SK-N-SH (cell line): Measurements from ENCODE around the gene RHBDF2.

Experiments used
- CTCF ChIP-seq: fragments of 200-600 bp; sonication (generic); IDR thresholded peaks from 2 replicates; pipeline ENCODE4 v1.6.1; 2017; ENCODE audit warnings: antibody characterized with exemption, mild to moderate bottlenecking, moderate library complexity
- EZH2phosphoT487 ChIP-seq: fragments of 200-600 bp; sonication (generic); IDR thresholded peaks from 2 replicates; pipeline ENCODE4 v1.6.1; 2017; ENCODE audit warnings: low read depth, mixed run types, mild to moderate bottlenecking, antibody characterized with exemption, moderate library complexity, borderline replicate concordance
- PBX3 ChIP-seq: IDR thresholded peaks from 2 replicates; pipeline ENCODE4; 2012
- RFX5 ChIP-seq: IDR thresholded peaks from 2 replicates; pipeline ENCODE4 v1.6.1; 2012; ENCODE audit warnings: mild to moderate bottlenecking, improper control_type of control experiment, low read length
- RXRA ChIP-seq: IDR thresholded peaks from 2 replicates; pipeline ENCODE4 v1.4.0; 2012; ENCODE audit warnings: low read depth, mild to moderate bottlenecking, borderline replicate concordance

DNA sequence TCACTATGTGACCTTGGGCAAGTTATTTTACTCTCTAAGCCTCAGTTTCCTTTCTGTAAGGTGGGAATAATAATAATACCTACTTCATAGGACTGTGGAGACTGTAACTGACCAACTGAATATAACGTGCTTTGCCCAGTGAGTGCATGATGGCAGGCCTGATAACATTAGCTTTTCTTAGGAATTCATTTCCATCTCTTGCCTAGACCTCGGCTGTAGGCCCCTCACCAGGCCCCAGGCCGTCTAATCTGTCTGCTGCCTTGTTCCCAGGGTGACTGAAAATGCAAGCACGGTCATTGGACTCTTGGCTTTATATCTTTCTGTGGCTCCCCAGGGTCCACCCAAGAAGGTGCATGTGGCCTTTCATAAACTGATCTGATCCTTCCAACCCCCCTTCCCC is 41.5 kb downstream of the RHBDF2 start:
- no peak for TF ChIP-seq RFX5
- no peak for TF ChIP-seq PBX3
- TF ChIP-seq CTCF = no peak
- no peak for TF ChIP-seq RXRA
- no peak for TF ChIP-seq EZH2phosphoT487
